Dendritic cell treated with granulocyte-macrophage colony-stimulating factor and Interleukin-4, amounts not matched to agents 40 ng/mL and 50 ng/mL, for 4 days (primary cell): ENCODE measurements around the gene PPT2.

Experiments used
- H3K27ac Mint-ChIP-seq: one replicate; pipeline ENCODE4 v1.8.0; 2022; ENCODE audit warnings: mild to moderate bottlenecking, mixed read lengths
- H3K27me3 Mint-ChIP-seq: one replicate; pipeline ENCODE4 v1.8.0; 2022; ENCODE audit warnings: mild to moderate bottlenecking, mixed read lengths
- H3K36me3 Mint-ChIP-seq: one replicate; pipeline ENCODE4 v1.8.0; 2022; ENCODE audit warnings: low read depth, mixed read lengths
- H3K4me1 Mint-ChIP-seq: one replicate; pipeline ENCODE4 v1.8.0; 2022; ENCODE audit warnings: low read depth, mixed read lengths
- H3K4me3 Mint-ChIP-seq: one replicate; pipeline ENCODE4 v1.8.0; 2022; ENCODE audit warnings: mild to moderate bottlenecking, moderate library complexity, mixed read lengths
- H3K9me3 Mint-ChIP-seq: one replicate; pipeline ENCODE4 v1.8.0; 2022; ENCODE audit warnings: mixed read lengths
- intact Hi-C: fragments of 100-400 bp; cut with micrococcal nuclease; formaldehyde crosslinking; loops from one replicate; pipeline ENCODE4 v1.15.0; 2022

PPT2 gene

GRCh38 chr6:32170294-32170693 is 16.4 kb downstream of the PPT2 start:
- intact Hi-C loops, result no loop called here
- H3K9me3 Mint-ChIP-seq, result no peaks in the 10 kb centered on the region

GRCh38 chr6:32171234-32171633 is 17.3 kb downstream of the PPT2 start:
- Mint-ChIP-seq H3K4me3 (no peak overlapping the region), H3K9me3 (no peaks in the 10 kb centered on the region), H3K27me3 (no peaks in the 10 kb centered on the region), H3K27ac (peak overlapping the region; percentile 14), H3K36me3 (peaks cover 61% of the 10 kb centered on the region), H3K4me1 (peaks cover 37% of the 10 kb centered on the region)
- intact Hi-C loops, result no loop called here

More at GRCh38 chr6:32170294-32170693, 16.4 kb downstream of the PPT2 start:
- Mint-ChIP-seq H3K36me3 (peaks cover 64% of the 10 kb centered on the region), H3K27me3 (no peaks in the 10 kb centered on the region), H3K27ac (no peak overlapping the region), H3K4me1 (peaks cover 32% of the 10 kb centered on the region), H3K4me3 (no peak overlapping the region)

- intact Hi-C loops, result no loop called here
- H3K4me1 Mint-ChIP-seq, result peaks cover 47% of the 10 kb centered on the region
- H3K27me3 Mint-ChIP-seq, result no peaks in the 10 kb centered on the region
- H3K9me3 Mint-ChIP-seq, result no peaks in the 10 kb centered on the region
- peaks cover 44% of the 10 kb centered on the region for H3K36me3 Mint-ChIP-seq
- no peak overlapping the region for H3K4me3 Mint-ChIP-seq
- peak overlapping the region; percentile 74 for H3K27ac Mint-ChIP-seq
These were observed 19.2 kb downstream of the PPT2 start for GRCh38 chr6:32173051-32173727.

DNA sequence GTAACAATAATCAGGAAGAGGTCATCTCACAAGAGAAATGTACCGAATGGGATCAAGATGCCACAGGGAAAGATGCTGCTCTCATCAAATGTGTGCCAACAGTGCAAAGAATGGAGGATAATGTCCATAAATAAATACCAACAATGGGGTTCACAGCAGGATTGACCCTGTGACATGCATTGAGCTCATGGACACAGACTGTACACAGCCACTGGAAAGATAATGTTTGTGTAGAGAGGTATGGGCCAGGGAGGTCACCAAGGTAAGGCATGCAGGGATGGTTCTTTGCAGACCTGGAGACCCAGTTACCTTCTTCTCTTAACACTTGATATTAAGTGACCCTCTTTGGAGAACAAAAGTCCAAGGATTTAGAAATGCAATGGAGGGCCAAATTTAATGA is 20.5 kb downstream of the PPT2 start:
- intact Hi-C loops, result no loop called here
- Mint-ChIP-seq H3K4me1 (peaks cover 59% of the 10 kb centered on the region), H3K36me3 (peaks cover 44% of the 10 kb centered on the region)

DNA sequence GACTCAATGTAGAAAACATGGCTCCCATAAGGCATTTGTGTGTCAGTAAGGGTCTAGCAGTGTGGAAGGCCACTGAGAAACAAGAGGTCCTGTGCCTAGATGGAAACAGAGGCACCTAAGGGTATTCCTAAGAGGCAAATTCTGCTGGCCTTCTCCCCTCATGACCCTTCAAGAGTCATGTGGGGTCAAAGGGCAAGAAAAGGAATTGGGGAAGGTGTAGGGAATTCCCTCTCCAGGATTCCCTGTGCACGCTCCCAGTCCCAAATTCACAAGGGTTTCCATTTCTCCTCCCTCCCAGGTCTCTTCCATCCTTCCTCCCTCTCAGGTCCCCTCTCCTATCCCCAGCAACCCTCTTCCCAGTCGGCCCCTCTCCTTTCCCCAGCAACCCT is 21.4 kb downstream of the PPT2 start:
- peaks cover 44% of the 10 kb centered on the region for H3K36me3 Mint-ChIP-seq
- peaks cover 62% of the 10 kb centered on the region for H3K4me1 Mint-ChIP-seq
- H3K9me3 Mint-ChIP-seq, result no peaks in the 10 kb centered on the region
- intact Hi-C loops, result loop anchor here (5.0 kb wide), 1 partner anchor 48 kb away; the partner anchor contains the start of gene ATF6B
- H3K27me3 Mint-ChIP-seq, result no peaks in the 10 kb centered on the region
- H3K4me3 Mint-ChIP-seq, result peak overlapping the region; percentile 91
- peak overlapping the region; percentile 86 for H3K27ac Mint-ChIP-seq

More for the DNA sequence above, 20.5 kb downstream of the PPT2 start:
- H3K27me3 Mint-ChIP-seq, result no peaks in the 10 kb centered on the region
- no peak overlapping the region for H3K27ac Mint-ChIP-seq
- H3K9me3 Mint-ChIP-seq, result no peaks in the 10 kb centered on the region
- H3K4me3 Mint-ChIP-seq, result no peak overlapping the region

DNA sequence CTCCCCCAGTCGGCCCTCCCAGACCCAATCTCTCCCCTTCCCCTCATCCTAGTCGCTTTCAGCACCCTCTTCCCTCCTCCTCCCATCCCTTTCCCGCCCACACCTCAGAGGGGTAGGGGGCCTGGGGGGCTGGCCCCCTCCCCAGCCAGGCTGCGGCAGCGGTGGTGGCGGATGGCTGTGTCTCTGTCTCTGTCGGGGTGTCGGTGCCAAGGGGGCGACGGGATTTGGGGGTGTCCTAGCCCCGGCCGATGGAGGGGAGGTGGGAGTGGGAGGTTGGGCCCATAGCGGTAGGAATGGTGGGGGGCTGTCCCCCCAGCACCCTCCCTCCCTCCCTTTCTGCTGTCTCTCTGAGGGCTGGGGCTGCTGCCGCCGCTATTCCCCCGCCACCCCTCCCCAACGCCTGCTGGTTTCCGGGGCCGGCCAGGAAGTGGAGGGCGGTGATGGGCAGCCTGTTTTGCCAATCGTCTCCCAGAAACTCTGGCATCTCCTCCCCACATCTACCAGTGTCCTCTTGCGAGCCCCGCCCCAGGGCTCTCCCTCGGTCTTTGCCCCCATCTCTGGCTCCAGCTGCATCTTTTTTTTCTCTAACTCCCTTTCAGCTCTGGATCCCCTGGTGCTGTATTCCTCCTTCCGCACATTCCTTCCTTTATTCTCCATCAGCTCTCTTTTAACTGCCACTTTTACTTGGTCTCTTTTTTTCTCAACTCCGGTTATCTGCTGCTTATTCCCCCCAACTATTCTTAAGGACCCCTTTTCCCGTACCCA is 22.0 kb downstream of the PPT2 start, which contains the start of gene AGPAT1:
Gene AGPAT1, minus strand, starts transcription at position 374 of the 765 bp plus-strand sequence. CDS start 4,588 bp downstream, outside the sequence.
- Mint-ChIP-seq H3K4me3 (peak within 1 kb of the TSS; percentile 91), H3K9me3 (no peaks in the 10 kb centered on the region), H3K36me3 (peaks cover 44% of the 10 kb centered on the region), H3K27me3 (no peaks in the 10 kb centered on the region), H3K4me1 (peaks cover 68% of the 10 kb centered on the region), H3K27ac (peak within 1 kb of the TSS; percentile 86)
- intact Hi-C loops, result loop anchor here (5.0 kb wide), 1 partner anchor 49 kb away; the partner anchor contains the start of gene ATF6B

DNA sequence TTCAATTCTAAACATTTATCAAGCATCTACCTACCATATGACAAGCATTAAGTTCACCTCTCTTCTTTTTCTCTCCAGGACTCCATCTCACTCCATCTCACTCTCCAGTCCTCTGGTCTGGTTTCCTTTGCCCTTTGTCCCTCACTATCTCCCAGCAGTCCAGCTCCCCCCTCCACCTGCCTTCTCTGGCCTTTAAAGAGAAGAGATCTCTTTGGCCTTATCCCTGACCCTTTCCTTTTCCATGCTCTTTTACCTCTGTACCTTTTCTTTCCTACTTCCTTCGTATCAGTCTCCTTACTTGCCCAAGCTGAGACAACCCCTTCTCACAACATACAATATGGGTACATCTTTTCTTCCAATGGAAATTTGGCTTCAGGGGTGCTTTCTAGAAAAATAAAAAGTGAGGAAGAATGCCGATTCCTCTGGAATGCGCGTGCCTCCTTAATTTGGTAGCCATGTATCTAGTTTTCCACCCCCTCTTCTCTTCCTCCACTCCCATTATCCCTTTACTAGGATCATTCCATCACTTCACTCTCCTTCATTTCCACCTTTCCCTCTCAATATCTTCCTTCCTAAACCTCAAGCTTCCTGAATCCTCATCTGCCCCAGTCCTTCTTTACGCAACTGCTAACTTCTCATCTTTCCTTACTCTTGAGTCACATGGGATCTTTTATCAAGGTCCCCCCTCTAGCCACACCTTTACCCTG is 22.7 kb downstream of the PPT2 start:
- intact Hi-C loops, result loop anchor here (5.0 kb wide), 1 partner anchor 49 kb away; the partner anchor contains the start of gene ATF6B
- peaks cover 75% of the 10 kb centered on the region for H3K4me1 Mint-ChIP-seq
- H3K4me3 Mint-ChIP-seq, result peak overlapping the region; percentile 91
- H3K27me3 Mint-ChIP-seq, result no peaks in the 10 kb centered on the region
- H3K27ac Mint-ChIP-seq, result peak overlapping the region; percentile 86
- no peaks in the 10 kb centered on the region for H3K9me3 Mint-ChIP-seq
- peaks cover 44% of the 10 kb centered on the region for H3K36me3 Mint-ChIP-seq

- peak overlapping the region; percentile 91 for H3K4me3 Mint-ChIP-seq
- H3K36me3 Mint-ChIP-seq, result peaks cover 51% of the 10 kb centered on the region
- intact Hi-C loops, result loop anchor here (5.0 kb wide), 1 partner anchor 50 kb away; the partner anchor contains the start of gene ATF6B
These were observed 23.3 kb downstream of the PPT2 start for GRCh38 chr6:32177183-32177787.

GRCh38 chr6:32177788-32178546 is 24.0 kb downstream of the PPT2 start, which contains the start of gene RNF5:
RNF5 (plus strand) TSS chr6:32178405; CDS start chr6:32178512, 107 bp downstream.
- Mint-ChIP-seq H3K4me1 (peaks cover 84% of the 10 kb centered on the region), H3K36me3 (peaks cover 58% of the 10 kb centered on the region), H3K27ac (peak within 1 kb of the TSS; percentile 86), H3K4me3 (peak within 1 kb of the TSS; percentile 91), H3K27me3 (no peaks in the 10 kb centered on the region), H3K9me3 (no peaks in the 10 kb centered on the region)
- intact Hi-C loops, result loop anchor here (1.0 to 5.0 kb wide), 2 partner anchors 17 to 51 kb away; partner anchors contain the start of gene ATF6B

More at GRCh38 chr6:32177183-32177787, 23.3 kb downstream of the PPT2 start:
- H3K27ac Mint-ChIP-seq, result peak overlapping the region; percentile 86
- H3K4me1 Mint-ChIP-seq, result peaks cover 82% of the 10 kb centered on the region
- no peaks in the 10 kb centered on the region for H3K27me3 Mint-ChIP-seq
- H3K9me3 Mint-ChIP-seq, result no peaks in the 10 kb centered on the region

DNA sequence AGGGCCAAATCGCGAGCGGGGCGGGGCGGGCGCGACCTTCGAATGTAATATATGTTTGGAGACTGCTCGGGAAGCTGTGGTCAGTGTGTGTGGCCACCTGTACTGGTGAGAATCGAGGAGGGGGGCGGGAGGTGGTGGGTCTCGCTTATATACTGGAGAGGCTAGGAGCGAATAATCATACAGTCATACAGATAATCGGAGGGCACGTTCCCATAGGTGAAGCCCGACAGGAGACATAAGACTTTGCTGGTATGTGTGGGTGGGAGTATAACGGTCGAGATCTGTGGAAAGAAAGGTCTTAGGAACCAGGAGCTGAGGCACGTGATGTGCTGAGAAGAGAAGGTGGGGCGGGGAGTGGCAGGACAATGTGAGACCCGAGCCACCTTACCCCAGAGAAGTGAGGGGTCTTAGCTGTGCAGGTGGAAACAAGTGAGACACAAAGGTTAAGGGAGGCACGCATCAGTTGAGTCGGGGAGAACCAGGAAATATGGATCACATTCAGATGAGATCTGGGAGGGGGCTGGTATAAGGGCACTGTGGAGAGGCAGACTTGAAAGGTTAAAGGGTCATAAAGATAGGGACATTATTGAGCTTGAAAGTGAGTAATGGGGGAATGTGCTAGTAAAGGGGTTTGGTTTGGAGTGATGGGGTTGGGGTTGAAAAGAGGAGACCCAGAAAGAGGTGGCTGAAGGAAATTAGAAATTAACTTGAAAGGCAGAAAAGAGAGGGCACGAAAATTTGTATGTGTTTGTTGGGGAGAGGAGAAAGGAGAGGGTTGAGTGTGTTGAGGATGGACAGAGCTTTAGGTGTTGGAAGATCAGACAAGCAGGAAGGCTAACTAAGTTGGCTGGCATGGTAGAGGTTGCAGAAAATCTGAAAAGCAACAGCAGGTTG is 24.9 kb downstream of the PPT2 start:
- H3K27ac Mint-ChIP-seq, result peak overlapping the region; percentile 86
- intact Hi-C loops, result loop anchor here (1.0 to 5.0 kb wide), 2 partner anchors 17 to 51 kb away; partner anchors contain the start of gene ATF6B
- peaks cover 79% of the 10 kb centered on the region for H3K4me1 Mint-ChIP-seq
- no peaks in the 10 kb centered on the region for H3K27me3 Mint-ChIP-seq
- H3K4me3 Mint-ChIP-seq, result peak overlapping the region; percentile 91
- no peaks in the 10 kb centered on the region for H3K9me3 Mint-ChIP-seq
- peaks cover 66% of the 10 kb centered on the region for H3K36me3 Mint-ChIP-seq

DNA sequence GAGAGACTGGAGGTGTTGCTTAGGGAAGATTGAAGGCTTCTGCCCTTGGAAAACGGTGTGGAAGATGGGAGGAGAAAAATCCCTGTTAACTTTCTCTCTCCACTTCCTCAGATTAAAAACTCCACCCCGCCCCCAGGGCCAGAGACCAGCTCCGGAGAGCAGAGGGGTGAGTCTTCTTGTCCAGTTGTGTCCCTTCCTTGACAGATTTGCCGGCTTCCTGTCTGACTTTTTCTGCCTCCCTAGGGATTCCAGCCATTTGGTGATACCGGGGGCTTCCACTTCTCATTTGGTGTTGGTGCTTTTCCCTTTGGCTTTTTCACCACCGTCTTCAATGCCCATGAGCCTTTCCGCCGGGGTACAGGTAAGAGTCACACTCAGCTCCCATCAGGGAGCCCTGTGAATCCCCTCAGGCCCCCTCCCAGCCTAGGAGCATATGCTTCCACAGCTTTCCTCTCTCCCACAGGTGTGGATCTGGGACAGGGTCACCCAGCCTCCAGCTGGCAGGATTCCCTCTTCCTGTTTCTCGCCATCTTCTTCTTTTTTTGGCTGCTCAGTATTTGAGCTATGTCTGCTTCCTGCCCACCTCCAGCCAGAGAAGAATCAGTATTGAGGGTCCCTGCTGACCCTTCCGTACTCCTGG is 25.9 kb downstream of the PPT2 start:
- no peaks in the 10 kb centered on the region for H3K27me3 Mint-ChIP-seq
- peak overlapping the region; percentile 91 for H3K4me3 Mint-ChIP-seq
- peaks cover 75% of the 10 kb centered on the region for H3K4me1 Mint-ChIP-seq
- intact Hi-C loops, result loop anchor here (5.0 kb wide), 1 partner anchor 53 kb away; the partner anchor contains the start of gene ATF6B
- peaks cover 73% of the 10 kb centered on the region for H3K36me3 Mint-ChIP-seq
- H3K9me3 Mint-ChIP-seq, result no peaks in the 10 kb centered on the region
- H3K27ac Mint-ChIP-seq, result peak overlapping the region; percentile 86
